Thyroid gland (tissue), 4 donors: Measurements from ENCODE around the gene RARRES2.

Experiments
- POLR2A ChIP-seq, 2 donors: fragments of 450-650 bp; IDR thresholded peaks; one replicate each; pipeline ENCODE4 v1.6.1; 2017; ENCODE audit warnings: antibody characterized with exemption in 2 of 2, mild to moderate bottlenecking in 2 of 2, moderate library complexity in 1 of 2
- TF ChIP-seq, protein P1 (sequence below), 6 experiments: fragments of 200-600 bp in 3 of 6; fragments of 450-650 bp in 3 of 6; sonication (generic) in 3 of 6; IDR thresholded peaks; one replicate each; pipeline ENCODE4 v1.5.1; 2016 to 2019; ENCODE audit warnings: antibody characterized with exemption in 6 of 6, mild to moderate bottlenecking in 2 of 6, inconsistent platforms in 1 of 6, moderate library complexity in 1 of 6

GRCh38 chr7:150377196-150377595 lies 35.8 kb upstream of the RARRES2 start:
- TF ChIP-seq, protein P1, sequence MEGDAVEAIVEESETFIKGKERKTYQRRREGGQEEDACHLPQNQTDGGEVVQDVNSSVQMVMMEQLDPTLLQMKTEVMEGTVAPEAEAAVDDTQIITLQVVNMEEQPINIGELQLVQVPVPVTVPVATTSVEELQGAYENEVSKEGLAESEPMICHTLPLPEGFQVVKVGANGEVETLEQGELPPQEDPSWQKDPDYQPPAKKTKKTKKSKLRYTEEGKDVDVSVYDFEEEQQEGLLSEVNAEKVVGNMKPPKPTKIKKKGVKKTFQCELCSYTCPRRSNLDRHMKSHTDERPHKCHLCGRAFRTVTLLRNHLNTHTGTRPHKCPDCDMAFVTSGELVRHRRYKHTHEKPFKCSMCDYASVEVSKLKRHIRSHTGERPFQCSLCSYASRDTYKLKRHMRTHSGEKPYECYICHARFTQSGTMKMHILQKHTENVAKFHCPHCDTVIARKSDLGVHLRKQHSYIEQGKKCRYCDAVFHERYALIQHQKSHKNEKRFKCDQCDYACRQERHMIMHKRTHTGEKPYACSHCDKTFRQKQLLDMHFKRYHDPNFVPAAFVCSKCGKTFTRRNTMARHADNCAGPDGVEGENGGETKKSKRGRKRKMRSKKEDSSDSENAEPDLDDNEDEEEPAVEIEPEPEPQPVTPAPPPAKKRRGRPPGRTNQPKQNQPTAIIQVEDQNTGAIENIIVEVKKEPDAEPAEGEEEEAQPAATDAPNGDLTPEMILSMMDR (IDR thresholded peaks at IDR 0.05), result no peak
- TF ChIP-seq POLR2A (IDR thresholded peaks at IDR 0.05), result no peak
